Left ventricle myocardium inferior (tissue), 1 donor: ENCODE measurements around the gene NRIP3. TPM values are rescaled to one million over a fixed set of nuclear protein-coding genes. Genes with fewer than 3 reads are reported as not detected.
"Not testable (repeated sequence)": the region's sequence is repeated elsewhere in the genome, so short reads cannot be mapped to it uniquely, and the experiment has no call there.

Experiments used
- DNase-seq: peaks from one replicate; pipeline ENCODE4 v3.0.0-alpha.2; 2020
- H3K27ac ChIP-seq: fragments of 200-600 bp; replicated peaks from 2 replicates; pipeline ENCODE4 v1.8.0; 2021
- H3K27me3 ChIP-seq: fragments of 200-600 bp; 2 replicates; pipeline ENCODE4 v1.8.0; 2021; ENCODE audit warnings: low read depth
- H3K36me3 ChIP-seq: fragments of 200-600 bp; 2 replicates; pipeline ENCODE4 v1.8.0; 2021
- H3K4me1 ChIP-seq: fragments of 200-600 bp; 2 replicates; pipeline ENCODE4 v1.8.0; 2021
- H3K4me3 ChIP-seq: fragments of 200-600 bp; 2 replicates; pipeline ENCODE4 v1.8.0; 2021; ENCODE audit warnings: mild to moderate bottlenecking, moderate library complexity
- H3K9me3 ChIP-seq: fragments of 200-600 bp; replicated peaks from 2 replicates; pipeline ENCODE4 v1.8.0; 2021
- intact Hi-C: fragments of 100-400 bp; cut with micrococcal nuclease; formaldehyde crosslinking; loops from one replicate; pipeline ENCODE4 v1.11.0; 2022
- total RNA-seq: library from RNA; stranded (reverse); fragmentation: NEBNext Ultra II Directional; extraction: Animal tissue kit (Norgen Biotek cat#: 25700); gene quantifications from one replicate; pipeline ENCODE4 v1.2.1, GENCODE V29; 2021
- TF ChIP-seq, protein P1 (sequence below): fragments of 200-600 bp; IDR thresholded peaks from 2 replicates; pipeline ENCODE4 v1.8.0; 2021; ENCODE audit warnings: antibody characterized with exemption, mild to moderate bottlenecking, borderline replicate concordance
- donor health status: DM: no; HTN: yes; CAD: no; lungs with severe emphysema.

NRIP3 gene
- total RNA-seq, 1 donor from 2014 or later: 1.9 TPM

DNA sequence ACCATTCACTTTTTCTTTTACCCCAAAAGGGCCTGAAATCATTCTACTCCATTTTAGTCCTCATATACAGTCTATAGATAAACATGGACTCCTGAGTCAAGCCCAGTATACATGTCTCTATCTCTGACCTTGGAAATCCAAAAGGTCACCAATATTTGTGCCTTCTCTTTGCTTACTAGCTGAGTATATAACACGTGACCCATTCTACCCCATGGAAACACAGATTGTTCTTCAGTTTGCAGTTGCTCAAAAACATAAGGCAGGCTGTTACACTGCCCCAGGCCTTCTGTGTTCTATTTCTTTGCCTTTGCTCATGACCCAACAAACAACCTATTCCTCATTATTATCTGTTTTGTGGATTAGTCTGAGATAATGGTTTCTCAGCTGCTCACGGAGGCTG, 5.8 kb downstream of the NRIP3 start:
- no peak for DNase-seq
- intact Hi-C loops: no loop called here
- TF ChIP-seq, protein P1, sequence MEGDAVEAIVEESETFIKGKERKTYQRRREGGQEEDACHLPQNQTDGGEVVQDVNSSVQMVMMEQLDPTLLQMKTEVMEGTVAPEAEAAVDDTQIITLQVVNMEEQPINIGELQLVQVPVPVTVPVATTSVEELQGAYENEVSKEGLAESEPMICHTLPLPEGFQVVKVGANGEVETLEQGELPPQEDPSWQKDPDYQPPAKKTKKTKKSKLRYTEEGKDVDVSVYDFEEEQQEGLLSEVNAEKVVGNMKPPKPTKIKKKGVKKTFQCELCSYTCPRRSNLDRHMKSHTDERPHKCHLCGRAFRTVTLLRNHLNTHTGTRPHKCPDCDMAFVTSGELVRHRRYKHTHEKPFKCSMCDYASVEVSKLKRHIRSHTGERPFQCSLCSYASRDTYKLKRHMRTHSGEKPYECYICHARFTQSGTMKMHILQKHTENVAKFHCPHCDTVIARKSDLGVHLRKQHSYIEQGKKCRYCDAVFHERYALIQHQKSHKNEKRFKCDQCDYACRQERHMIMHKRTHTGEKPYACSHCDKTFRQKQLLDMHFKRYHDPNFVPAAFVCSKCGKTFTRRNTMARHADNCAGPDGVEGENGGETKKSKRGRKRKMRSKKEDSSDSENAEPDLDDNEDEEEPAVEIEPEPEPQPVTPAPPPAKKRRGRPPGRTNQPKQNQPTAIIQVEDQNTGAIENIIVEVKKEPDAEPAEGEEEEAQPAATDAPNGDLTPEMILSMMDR: no peak
- Histone ChIP-seq H3K36me3 (no peaks in the 10 kb centered on the region), H3K9me3 (no peaks in the 10 kb centered on the region), H3K27me3 (peaks cover 65% of the 10 kb centered on the region), H3K4me1 (peaks cover 3% of the 10 kb centered on the region), H3K4me3 (no peak overlapping the region), H3K27ac (no peak overlapping the region)

DNA sequence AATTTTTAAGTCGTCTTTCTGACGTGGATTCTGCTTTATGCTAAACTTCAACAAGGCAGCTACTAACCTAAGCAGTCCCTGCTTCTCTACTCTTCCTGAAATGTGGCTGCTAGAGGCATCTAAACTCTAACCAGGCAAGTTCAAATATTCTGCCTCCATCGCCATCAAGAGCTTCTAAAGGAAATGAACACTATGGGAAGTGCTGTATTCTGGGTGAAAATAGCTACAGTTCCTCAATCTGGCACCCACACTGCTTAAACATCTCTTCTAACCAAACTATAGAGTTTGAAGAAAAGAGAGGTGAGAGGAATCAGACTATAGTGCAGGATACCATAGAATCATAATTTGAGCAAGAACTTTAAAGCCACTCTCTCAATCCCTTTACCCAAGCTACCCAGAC, 6.3 kb downstream of the NRIP3 start:
- TF ChIP-seq, protein P1: no peak
- DNase-seq: no peak
- H3K4me3 ChIP-seq: no peak overlapping the region
- H3K4me1 ChIP-seq: no peaks in the 10 kb centered on the region
- H3K27ac ChIP-seq: no peak overlapping the region
- H3K9me3 ChIP-seq: no peaks in the 10 kb centered on the region
- H3K36me3 ChIP-seq: no peaks in the 10 kb centered on the region
- intact Hi-C loops: no loop called here
- peaks cover 60% of the 10 kb centered on the region for H3K27me3 ChIP-seq

DNA sequence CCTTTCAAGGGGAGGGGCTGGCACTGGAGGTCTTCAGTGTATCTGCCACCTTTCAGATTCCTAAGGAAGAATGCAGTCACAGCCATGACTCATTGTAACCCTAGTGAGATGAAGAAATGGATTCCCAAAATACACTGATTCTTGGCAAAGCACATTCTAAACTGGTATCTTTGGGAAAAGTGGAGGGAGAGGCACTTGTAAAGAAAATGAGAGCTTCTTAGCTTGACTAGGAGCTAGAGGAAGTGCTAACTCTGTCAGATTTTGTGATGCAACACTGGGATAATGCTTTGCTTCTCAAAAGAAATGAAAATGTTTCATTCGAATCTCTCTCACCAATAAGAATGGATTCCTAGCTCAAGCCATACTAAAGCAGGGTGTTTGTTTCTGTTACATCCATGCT, 14.3 kb downstream of the NRIP3 start:
- Histone ChIP-seq H3K36me3 (no peaks in the 10 kb centered on the region), H3K27ac (no peak overlapping the region), H3K9me3 (no peaks in the 10 kb centered on the region), H3K4me3 (no peak overlapping the region), H3K4me1 (no peaks in the 10 kb centered on the region), H3K27me3 (peaks cover 5% of the 10 kb centered on the region)
- intact Hi-C loops: no loop called here
- TF ChIP-seq, protein P1: no peak
- no peak for DNase-seq

DNA sequence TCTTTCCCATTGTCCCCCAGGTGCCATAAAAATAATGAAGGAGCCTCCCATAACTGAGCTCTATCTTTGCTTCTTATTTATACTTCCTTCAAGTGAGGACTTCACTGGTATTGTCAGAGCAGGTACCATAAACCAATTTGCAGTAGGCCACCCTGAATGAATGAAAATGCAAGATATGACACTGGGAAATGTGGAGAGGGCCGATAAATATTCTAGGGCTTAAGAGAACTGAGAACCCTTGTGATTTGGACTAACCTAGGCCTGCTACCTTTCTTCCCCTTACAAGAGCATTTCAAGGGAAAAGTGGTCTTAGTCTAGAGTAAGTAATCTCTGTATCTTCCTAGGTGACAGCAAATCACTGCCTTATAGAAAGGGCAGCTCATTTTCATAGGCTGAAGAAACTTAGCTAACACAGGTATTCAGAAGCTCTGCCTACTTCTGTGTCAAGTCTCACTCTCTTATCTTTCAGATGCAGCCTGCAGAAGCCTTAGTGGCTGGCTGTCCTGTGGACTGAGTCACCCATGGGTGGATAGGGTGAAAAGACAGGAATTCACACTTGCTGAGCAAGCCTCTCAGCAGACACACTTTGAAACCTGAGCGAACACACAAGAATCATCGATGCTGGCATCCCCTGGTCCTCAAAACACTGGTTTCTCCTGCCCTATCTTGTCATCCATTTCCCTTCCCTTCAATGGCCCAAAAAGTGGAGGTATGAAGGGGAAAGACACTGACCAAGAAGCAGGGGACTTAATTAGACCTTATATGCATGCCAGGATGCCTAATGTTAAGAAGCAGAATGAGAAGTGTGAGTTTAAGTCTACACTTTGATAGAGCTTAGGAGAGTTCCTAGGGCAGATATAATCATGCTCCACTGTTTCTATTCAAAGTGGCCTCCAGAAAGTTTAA, 15.2 kb downstream of the NRIP3 start:
- Histone ChIP-seq H3K36me3 (no peaks in the 10 kb centered on the region), H3K4me1 (no peaks in the 10 kb centered on the region), H3K9me3 (no peaks in the 10 kb centered on the region), H3K27ac (no peak overlapping the region), H3K27me3 (peaks cover 5% of the 10 kb centered on the region), H3K4me3 (no peak overlapping the region)
- DNase-seq: no peak
- TF ChIP-seq, protein P1: no peak
- intact Hi-C loops: no loop called here

DNA sequence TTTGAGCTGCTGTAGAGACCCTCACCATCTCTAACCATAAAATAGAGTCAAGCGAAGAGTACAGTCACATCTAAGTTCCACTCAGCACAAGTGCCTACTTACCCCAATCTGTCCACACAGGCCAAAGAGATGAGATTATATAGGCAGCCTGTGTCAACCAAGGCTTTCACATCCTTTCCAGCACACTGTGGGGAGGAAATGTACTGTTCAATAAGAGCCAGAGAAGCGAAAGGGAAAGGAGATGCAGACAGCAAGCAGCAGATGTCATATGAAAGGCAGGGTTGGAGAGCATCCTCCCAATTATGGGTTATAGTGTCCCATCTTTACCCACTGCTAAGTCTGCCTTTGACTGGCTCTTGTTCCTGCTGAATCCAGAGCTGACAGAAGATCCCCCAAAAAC, 16.4 kb downstream of the NRIP3 start:
- Histone ChIP-seq H3K4me1 (no peaks in the 10 kb centered on the region), H3K9me3 (no peaks in the 10 kb centered on the region), H3K4me3 (no peak overlapping the region), H3K36me3 (no peaks in the 10 kb centered on the region), H3K27me3 (peaks cover 5% of the 10 kb centered on the region), H3K27ac (no peak overlapping the region)
- TF ChIP-seq, protein P1: no peak
- DNase-seq: no peak
- intact Hi-C loops: no loop called here

DNA sequence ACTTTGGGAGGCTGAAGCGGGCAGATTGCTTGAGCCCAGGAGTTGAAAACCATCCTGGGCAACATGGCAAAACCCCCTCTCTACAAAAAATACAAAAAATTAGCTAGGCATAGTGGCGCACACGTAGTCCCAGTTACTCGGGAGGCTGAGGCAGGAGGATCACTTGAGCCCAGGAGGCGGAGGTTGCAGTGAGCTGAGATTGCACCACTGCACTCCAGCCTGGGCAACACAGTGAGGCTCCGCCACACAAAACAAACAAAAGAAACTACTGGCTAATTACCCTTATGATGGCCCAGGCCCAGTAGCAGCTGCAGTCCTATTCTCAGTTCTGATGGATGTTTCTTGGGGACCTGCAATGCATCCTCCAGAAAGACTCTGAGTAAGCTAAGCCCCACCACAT, 17.0 kb downstream of the NRIP3 start:
- H3K27me3 ChIP-seq, DNase-seq, intact Hi-C loops, H3K9me3 ChIP-seq, H3K36me3 ChIP-seq, H3K27ac ChIP-seq, H3K4me3 ChIP-seq, H3K4me1 ChIP-seq: not testable (repeated sequence)
